NCI-H526 treated with DMSO at 0.1 percent for 48 hours (cell line): ENCODE measurements around the gene MPL.
A peak's percentile ranks its signal among the peaks of the same experiment; 100 is the strongest.

Experiments used
- DNase-seq: peaks from one replicate; lab custom pipeline; 2025; lab: John Stamatoyannopoulos, UW

The MPL gene

GRCh38 chr1:43325381-43325780 lies 12.2 kb upstream of the MPL start:
- DNase-seq: no peak

GRCh38 chr1:43327549-43328292 lies 9.9 kb upstream of the MPL start:
- DNase-seq: no peak

- DNase-seq: no peak
Observed at GRCh38 chr1:43329995-43330751, 7.4 kb upstream of the MPL start.

GRCh38 chr1:43331688-43332087 lies 5.9 kb upstream of the MPL start:
- DNase-seq: no peak

GRCh38 chr1:43334453-43335205 lies 3.0 kb upstream of the MPL start:
- no peak for DNase-seq

- DNase-seq: no peak
Observed at GRCh38 chr1:43338001-43338400, 383 bp downstream of the MPL start.

- peak; percentile 59 for DNase-seq
Observed at GRCh38 chr1:43339584-43340232, 2.1 kb downstream of the MPL start.

GRCh38 chr1:43340559-43340958 lies 2.9 kb downstream of the MPL start:
- peak; percentile 99 for DNase-seq

- DNase-seq: no peak
Observed at GRCh38 chr1:43344267-43344850, 6.7 kb downstream of the MPL start.

- no peak for DNase-seq
Observed at GRCh38 chr1:43345120-43345519, 7.5 kb downstream of the MPL start.

- no peak for DNase-seq
Observed at GRCh38 chr1:43346636-43347035, 9.0 kb downstream of the MPL start.

- DNase-seq: peak; percentile 92
Observed at GRCh38 chr1:43348343-43348808, 10.8 kb downstream of the MPL start.

- DNase-seq: peak; percentile 95
Observed at GRCh38 chr1:43348809-43349593, 11.4 kb downstream of the MPL start.

GRCh38 chr1:43349594-43350306 lies 12.1 kb downstream of the MPL start:
- no peak for DNase-seq

- no peak for DNase-seq
Observed at GRCh38 chr1:43350976-43351375, 13.4 kb downstream of the MPL start.

- no peak for DNase-seq
Observed at GRCh38 chr1:43351421-43352350, 14.1 kb downstream of the MPL start.

GRCh38 chr1:43352351-43352705 lies 14.7 kb downstream of the MPL start:
- no peak for DNase-seq

- DNase-seq: no peak
Observed at GRCh38 chr1:43352881-43353280, 15.3 kb downstream of the MPL start.

- no peak for DNase-seq
Observed at GRCh38 chr1:43354471-43354870, 16.9 kb downstream of the MPL start.
